Esophagus muscularis mucosa (tissue), 4 donors: ENCODE data around the gene SULT1A3.

Experiments used
- EP300 ChIP-seq: sonication (generic); formaldehyde crosslinking; IDR thresholded peaks from one replicate; pipeline ENCODE4 v1.6.1; 2017; ENCODE audit warnings: antibody characterized with exemption
- POLR2A ChIP-seq: fragments of 450-650 bp; IDR thresholded peaks from one replicate; pipeline ENCODE4 v1.6.1; 2017; ENCODE audit warnings: antibody characterized with exemption, moderate library complexity, mild to moderate bottlenecking, low read depth
- POLR2AphosphoS5 ChIP-seq, 2 donors: sonication (generic); formaldehyde crosslinking; IDR thresholded peaks; one replicate each; pipeline ENCODE4 v1.6.1; 2017; ENCODE audit warnings: antibody characterized with exemption in 2 of 2
- TF ChIP-seq, protein P1 (sequence below), 3 experiments: fragments of 200-600 bp in 2 of 3; fragments of 450-650 bp in 1 of 3; sonication (generic) in 2 of 3; IDR thresholded peaks; one replicate each; pipeline ENCODE4 v1.5.1; 2017 to 2019; ENCODE audit warnings: antibody characterized with exemption in 3 of 3, mild to moderate bottlenecking in 2 of 3, moderate library complexity in 1 of 3

DNA sequence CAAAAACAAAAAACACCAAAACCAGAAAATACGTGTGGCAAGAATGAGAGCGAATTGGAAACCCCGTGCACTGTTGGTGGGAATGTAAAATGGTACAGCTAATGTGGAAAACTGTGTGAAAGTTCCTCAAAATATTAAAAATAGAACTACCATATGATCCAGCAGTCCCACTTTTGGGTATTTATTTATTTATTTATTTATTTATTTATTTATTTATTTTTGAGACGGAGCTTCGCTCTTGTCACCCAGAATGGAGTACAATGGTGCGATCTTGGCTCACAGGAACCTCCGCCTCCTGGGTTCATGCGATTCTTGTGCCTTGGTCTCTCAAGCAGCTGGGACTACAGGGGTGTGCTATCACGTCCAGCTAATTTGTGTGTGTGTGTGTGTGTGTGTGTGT is 46.5 kb upstream of the SULT1A3 start:
- TF ChIP-seq EP300, result no peak
- TF ChIP-seq POLR2A, result no peak
- TF ChIP-seq, protein P1, sequence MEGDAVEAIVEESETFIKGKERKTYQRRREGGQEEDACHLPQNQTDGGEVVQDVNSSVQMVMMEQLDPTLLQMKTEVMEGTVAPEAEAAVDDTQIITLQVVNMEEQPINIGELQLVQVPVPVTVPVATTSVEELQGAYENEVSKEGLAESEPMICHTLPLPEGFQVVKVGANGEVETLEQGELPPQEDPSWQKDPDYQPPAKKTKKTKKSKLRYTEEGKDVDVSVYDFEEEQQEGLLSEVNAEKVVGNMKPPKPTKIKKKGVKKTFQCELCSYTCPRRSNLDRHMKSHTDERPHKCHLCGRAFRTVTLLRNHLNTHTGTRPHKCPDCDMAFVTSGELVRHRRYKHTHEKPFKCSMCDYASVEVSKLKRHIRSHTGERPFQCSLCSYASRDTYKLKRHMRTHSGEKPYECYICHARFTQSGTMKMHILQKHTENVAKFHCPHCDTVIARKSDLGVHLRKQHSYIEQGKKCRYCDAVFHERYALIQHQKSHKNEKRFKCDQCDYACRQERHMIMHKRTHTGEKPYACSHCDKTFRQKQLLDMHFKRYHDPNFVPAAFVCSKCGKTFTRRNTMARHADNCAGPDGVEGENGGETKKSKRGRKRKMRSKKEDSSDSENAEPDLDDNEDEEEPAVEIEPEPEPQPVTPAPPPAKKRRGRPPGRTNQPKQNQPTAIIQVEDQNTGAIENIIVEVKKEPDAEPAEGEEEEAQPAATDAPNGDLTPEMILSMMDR (IDR thresholded peaks at IDR 0.05), result no peak
- no peak for TF ChIP-seq POLR2AphosphoS5 (IDR thresholded peaks at IDR 0.05)
